Measurements from ENCODE around the gene RIMS4.

DNA sequence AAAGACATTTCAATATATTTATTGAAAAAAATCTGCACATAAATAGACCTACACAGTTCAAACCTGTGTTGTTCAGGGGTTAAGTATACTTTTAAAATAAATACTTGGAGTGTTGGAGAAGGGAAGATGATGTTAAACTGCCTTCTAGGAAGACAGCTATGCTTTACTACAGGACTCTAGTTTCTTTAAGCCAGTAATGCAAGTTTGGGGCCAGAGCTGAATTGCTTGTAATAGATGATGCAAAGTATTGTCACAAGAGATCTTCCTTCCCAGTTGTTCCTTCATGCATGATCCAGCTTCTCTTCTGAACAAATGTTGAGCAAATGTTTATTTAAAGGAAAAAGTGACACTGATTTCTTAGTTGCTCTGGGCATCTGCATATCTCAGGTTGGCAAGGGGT is 20.2 kb upstream of the RIMS4 start:
- TF ChIP-seq CTCF (IDR thresholded peaks at IDR 0.05): no peak
- no peak for TF ChIP-seq EP300 (IDR thresholded peaks at IDR 0.05; ENCODE audit: low read depth)
- TF ChIP-seq POLR2A (IDR thresholded peaks at IDR 0.05): no peak
